Measurements from ENCODE around the gene PEMT. TPM values are rescaled to one million over a fixed set of nuclear protein-coding genes. Genes with fewer than 3 reads are reported as not detected.

The PEMT gene
- total RNA-seq, 1 experiment from 2014 or later = 29.5 TPM

- TF ChIP-seq CTCF (IDR thresholded peaks at IDR 0.05; ENCODE audit: insufficient read depth in 1 of 2, low read depth in 1 of 2, low read length in 1 of 2, severe bottlenecking in 1 of 2, unreplicated experiment in 1 of 2) = no peak
- intact Hi-C loops (cut with micrococcal nuclease; ENCODE audit: unreplicated experiment) = no loop called here
- Histone ChIP-seq H3K4me3 (ENCODE audit: low read depth, low read length) (no peak overlapping the region), H3K36me3 (ENCODE audit: control insufficient read depth, insufficient read depth, low read length) (no peaks in the 10 kb centered on the region), H3K27me3 (replicated peaks; ENCODE audit: control insufficient read depth, insufficient read depth, low read length) (no peaks in the 10 kb centered on the region), H3K9me3 (no peaks in the 10 kb centered on the region), H3K4me1 (no peaks in the 10 kb centered on the region)
- no TSS peak for BruUV-seq (replicated peaks)
- H3K27me3 Mint-ChIP-seq (ENCODE audit: insufficient read depth, unreplicated experiment) = no peaks in the 10 kb centered on the region
- H3K36me3 Mint-ChIP-seq (ENCODE audit: insufficient read depth, unreplicated experiment) = no peaks in the 10 kb centered on the region
- DNase-seq = no peak
- no peak overlapping the region for H3K4me3 Mint-ChIP-seq (ENCODE audit: unreplicated experiment)
- H3K27ac Mint-ChIP-seq (ENCODE audit: unreplicated experiment) = no peak overlapping the region
- H3K4me1 Mint-ChIP-seq (ENCODE audit: low read depth, unreplicated experiment) = no peaks in the 10 kb centered on the region
- ChIA-PET POLR2A (no interaction called here), CTCF (no interaction called here)
- no peaks in the 10 kb centered on the region for H3K9me3 Mint-ChIP-seq (ENCODE audit: unreplicated experiment)
Measured at GRCh38 chr17:17520599-17521232, 70.8 kb downstream of the PEMT start.

GRCh38 chr17:17519886-17520285 lies 71.6 kb downstream of the PEMT start:
- BruUV-seq (replicated peaks) = no TSS peak
- H3K27ac Mint-ChIP-seq (ENCODE audit: unreplicated experiment) = no peak overlapping the region
- Histone ChIP-seq H3K4me3 (ENCODE audit: low read depth, low read length) (no peak overlapping the region), H3K36me3 (ENCODE audit: control insufficient read depth, insufficient read depth, low read length) (no peaks in the 10 kb centered on the region), H3K4me1 (no peaks in the 10 kb centered on the region), H3K9me3 (no peaks in the 10 kb centered on the region), H3K27me3 (replicated peaks; ENCODE audit: control insufficient read depth, insufficient read depth, low read length) (no peaks in the 10 kb centered on the region)
- H3K27me3 Mint-ChIP-seq (ENCODE audit: insufficient read depth, unreplicated experiment) = no peaks in the 10 kb centered on the region
- no peaks in the 10 kb centered on the region for H3K4me1 Mint-ChIP-seq (ENCODE audit: low read depth, unreplicated experiment)
- ChIA-PET POLR2A (interaction anchor here (0.6 kb wide), 1 partner anchor 1792 kb away, joined by 5 read pairs; no protein-coding TSS in a partner anchor), CTCF (no interaction called here)
- no peaks in the 10 kb centered on the region for H3K9me3 Mint-ChIP-seq (ENCODE audit: unreplicated experiment)
- intact Hi-C loops (cut with micrococcal nuclease; ENCODE audit: unreplicated experiment) = no loop called here
- no peak overlapping the region for H3K4me3 Mint-ChIP-seq (ENCODE audit: unreplicated experiment)
- no peak for DNase-seq
- no peak for TF ChIP-seq CTCF (IDR thresholded peaks at IDR 0.05; ENCODE audit: insufficient read depth in 1 of 2, low read depth in 1 of 2, low read length in 1 of 2, severe bottlenecking in 1 of 2, unreplicated experiment in 1 of 2)
- no peaks in the 10 kb centered on the region for H3K36me3 Mint-ChIP-seq (ENCODE audit: insufficient read depth, unreplicated experiment)

- BruUV-seq (replicated peaks) = no TSS peak
- ChIA-PET CTCF (no interaction called here), POLR2A (no interaction called here)
- H3K27me3 Mint-ChIP-seq (ENCODE audit: insufficient read depth, unreplicated experiment) = no peaks in the 10 kb centered on the region
- H3K9me3 ChIP-seq = no peaks in the 10 kb centered on the region
- H3K36me3 Mint-ChIP-seq (ENCODE audit: insufficient read depth, unreplicated experiment) = no peaks in the 10 kb centered on the region
- H3K4me1 Mint-ChIP-seq (ENCODE audit: low read depth, unreplicated experiment) = no peaks in the 10 kb centered on the region
- H3K27ac Mint-ChIP-seq (ENCODE audit: unreplicated experiment) = no peak overlapping the region
- no peak for DNase-seq
- no peaks in the 10 kb centered on the region for H3K27me3 ChIP-seq (replicated peaks; ENCODE audit: control insufficient read depth, insufficient read depth, low read length)
- intact Hi-C loops (cut with micrococcal nuclease; ENCODE audit: unreplicated experiment) = no loop called here
- H3K36me3 ChIP-seq (ENCODE audit: control insufficient read depth, insufficient read depth, low read length) = no peaks in the 10 kb centered on the region
- no peaks in the 10 kb centered on the region for H3K4me1 ChIP-seq
- H3K4me3 Mint-ChIP-seq (ENCODE audit: unreplicated experiment) = no peak overlapping the region
- H3K9me3 Mint-ChIP-seq (ENCODE audit: unreplicated experiment) = no peaks in the 10 kb centered on the region
- TF ChIP-seq CTCF (IDR thresholded peaks at IDR 0.05; ENCODE audit: insufficient read depth in 1 of 2, low read depth in 1 of 2, low read length in 1 of 2, severe bottlenecking in 1 of 2, unreplicated experiment in 1 of 2) = no peak
- H3K4me3 ChIP-seq (ENCODE audit: low read depth, low read length) = no peak overlapping the region
Measured at GRCh38 chr17:17518951-17519350, 72.6 kb downstream of the PEMT start.
